ENCODE data around the gene SOD2.

GRCh38 chr6:159691133-159691962 lies 1.7 kb downstream of the SOD2 start:
- TF ChIP-seq HDAC6 (IDR thresholded peaks at IDR 0.05; ENCODE audit: low read depth, low read length) (peak; percentile 41; the same call in 1 of the 2 replicates), CHD4 (IDR thresholded peaks at IDR 0.05; ENCODE audit: borderline replicate concordance, low read length) (no peak), POLR2A (IDR thresholded peaks at IDR 0.05; ENCODE audit: insufficient read depth in 1 of 2, low read depth in 2 of 2, low read length in 2 of 2) (0 out of 4 replicates have a peak, but pooled peaks of 1 of the 2 experiments have one; percentile 22), ZNF768 (CRISPR knock-in tag; IDR thresholded peaks at IDR 0.05) (no peak), CTCF (CRISPR knock-in tag; IDR thresholded peaks at IDR 0.05) (peak; percentile 81), YY1 (IDR thresholded peaks at IDR 0.05; ENCODE audit: insufficient read depth, insufficient replicate concordance, low read depth, low read length) (no peak)
